Suppressor macrophage treated with lipopolysaccharide for 1 hour (primary cell): ENCODE data around the gene EXT2.

Experiments
- DNase-seq, 3 donors: peaks; one replicate each; pipeline ENCODE4 v3.0.0-alpha.2; 2020 to 2022

The EXT2 gene

DNA sequence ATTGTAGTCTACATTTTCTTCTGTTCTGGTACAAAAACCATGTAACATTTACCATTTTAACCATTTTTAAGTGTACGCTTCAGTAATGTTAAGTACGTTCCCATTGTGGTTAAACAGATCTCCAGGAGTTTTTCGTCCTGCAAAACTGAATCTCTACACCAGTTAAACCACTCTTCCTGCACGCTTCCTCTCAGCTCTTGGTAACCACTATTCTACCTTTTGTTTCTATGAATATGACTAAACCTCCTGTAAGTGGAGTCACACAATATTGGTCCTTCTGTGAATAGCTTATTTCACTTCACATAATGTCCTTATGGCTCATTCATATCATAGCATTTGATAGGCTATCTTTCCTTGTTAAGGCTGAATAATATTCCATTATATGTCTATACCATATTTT, 7.1 kb upstream of the EXT2 start:
- DNase-seq = no peak

DNA sequence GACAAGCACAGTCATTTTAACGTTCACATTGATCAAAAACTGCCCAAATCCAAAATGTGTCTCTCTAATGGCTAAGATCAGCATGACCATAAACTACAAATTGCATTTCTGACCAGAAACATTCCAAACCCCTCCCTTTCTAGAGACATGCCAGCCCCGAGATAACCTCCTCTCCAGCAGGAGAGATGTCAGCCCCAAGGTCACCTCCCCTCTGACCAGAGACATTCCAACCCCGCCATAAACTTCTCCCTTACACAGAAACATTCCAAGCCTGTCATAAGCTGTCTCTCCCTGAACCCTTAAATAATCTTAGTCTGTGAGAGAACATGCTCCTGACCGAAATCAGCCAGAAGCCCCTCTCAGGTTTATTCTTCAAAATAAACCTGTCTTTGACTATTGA, 6.6 kb upstream of the EXT2 start:
- no peak for DNase-seq

DNA sequence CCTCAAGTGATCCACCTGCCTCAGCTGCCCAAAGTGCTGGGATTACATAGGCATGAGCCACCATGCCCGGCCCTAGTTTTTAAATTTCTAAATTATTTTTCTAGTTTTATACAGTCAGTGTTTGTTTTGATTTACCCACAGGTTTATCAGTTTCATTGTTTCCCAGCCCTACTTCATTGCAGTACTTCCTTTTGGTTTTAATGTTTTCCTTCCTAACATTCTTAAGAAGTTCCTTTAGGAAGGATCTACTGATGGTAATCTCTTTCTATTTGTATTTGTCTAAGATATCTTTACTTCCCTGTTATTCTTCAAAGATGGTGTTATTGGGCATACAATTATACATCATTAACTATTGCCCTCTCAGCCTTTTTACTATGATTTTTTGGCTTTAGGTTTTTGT, 4.9 kb upstream of the EXT2 start:
- DNase-seq = no peak

DNA sequence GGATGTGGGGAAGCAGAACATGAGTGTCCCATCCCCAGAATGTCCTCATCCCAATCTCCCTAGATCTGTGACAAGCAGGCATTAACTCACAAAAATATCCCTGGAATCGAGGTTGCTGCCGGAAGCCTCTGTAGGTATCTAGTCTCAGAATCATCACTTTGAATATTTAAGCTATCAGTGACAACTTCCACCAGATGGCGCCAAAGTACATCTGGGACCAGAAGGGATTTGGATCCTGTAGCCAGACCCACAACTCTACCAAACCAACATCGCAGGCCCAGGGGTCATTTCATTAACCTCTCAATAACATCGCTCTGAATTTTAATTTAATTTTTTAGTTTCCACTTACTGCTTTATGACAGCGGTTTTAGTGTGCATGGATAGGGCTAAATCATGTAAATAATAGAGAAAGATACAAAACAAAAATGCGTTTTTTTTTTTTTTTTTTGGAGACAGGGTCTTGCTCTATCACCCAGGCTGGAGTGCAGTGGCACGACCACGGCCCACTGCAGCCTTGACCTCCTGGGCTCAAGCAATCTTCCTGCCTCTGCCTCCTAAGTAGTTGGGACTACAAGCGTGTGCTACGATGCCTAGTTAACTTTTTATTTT, 1.1 kb upstream of the EXT2 start:
- DNase-seq = peak; percentile 92 to 95 (median 94)

DNA sequence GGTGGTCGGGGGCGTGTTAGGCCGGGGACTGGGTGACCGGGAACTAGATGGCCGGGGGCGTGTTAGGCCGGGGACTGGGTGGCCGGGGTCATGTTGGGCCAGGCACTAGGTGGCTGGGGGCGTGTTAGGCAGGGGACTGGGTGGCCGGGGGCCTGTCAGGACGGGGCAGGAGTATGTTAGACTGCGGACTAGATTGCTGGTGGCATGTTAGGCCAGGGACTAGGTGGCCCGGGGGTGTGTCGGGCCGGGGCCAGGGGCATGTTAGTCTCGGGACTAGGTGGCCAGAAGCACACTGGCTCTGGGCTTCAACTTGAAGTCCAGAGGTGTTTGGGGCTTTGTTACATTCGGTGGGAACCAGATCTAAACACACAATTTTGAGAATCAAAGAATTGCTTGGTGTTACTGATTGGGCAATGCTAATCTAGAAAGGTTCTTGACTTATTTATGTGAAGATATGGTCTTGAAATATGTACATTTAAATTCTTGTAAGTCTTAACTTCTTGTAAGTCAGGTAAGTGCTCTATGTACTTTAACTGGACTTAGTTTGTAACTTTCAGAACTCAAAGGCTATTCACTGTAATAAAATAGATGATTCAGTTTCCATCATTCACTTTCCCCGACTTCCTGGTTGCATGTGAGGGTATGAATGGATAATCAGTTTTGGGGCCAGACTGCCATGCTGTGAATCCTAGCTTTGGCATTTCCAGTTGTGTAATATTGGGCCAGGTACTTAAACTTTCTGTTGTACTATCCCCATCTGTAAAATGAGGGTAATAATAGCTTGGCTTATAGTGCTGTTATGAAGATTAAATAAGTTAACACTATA, 1.1 kb downstream of the EXT2 start:
- DNase-seq = peak in 1 of 3 donors; percentile 14

DNA sequence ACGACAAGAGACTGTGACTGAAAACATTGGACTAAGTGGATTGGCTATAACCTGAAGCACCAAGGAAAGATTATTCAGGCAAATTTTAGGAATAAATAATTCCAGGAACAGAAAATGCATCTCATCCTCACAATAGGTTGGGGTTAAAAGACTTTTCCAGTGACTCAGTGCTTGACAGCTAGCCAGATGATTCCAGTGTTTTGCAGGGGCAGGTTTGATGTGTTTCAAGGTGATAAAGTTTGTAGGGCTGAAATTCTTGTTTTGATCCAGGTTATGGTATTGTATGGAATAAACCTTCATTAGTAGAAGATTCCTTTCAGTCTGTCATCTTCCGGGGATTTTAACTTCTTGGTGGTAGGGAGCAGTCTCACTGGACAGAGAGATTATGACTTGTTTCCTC, 2.3 kb downstream of the EXT2 start:
- no peak for DNase-seq

DNA sequence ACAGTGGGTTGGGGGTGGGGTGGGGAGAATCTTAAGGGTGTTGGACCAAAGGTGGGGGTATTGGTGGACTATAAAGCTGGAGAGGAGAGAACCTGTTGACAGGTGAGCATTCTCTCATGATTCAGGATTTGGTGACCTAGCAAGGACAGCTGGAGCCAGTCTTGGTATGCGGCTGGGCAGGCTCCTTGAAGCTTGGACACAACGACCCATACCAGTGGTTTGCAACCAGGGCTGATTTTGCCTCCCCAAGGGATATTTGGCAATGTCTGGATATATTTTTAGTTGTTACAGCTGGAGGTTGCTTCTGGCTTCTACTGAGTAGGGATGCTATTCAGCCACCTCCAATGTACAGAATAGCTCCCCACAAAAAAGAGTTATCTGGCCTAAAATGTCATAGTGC, 5.6 kb downstream of the EXT2 start:
- no peak for DNase-seq

DNA sequence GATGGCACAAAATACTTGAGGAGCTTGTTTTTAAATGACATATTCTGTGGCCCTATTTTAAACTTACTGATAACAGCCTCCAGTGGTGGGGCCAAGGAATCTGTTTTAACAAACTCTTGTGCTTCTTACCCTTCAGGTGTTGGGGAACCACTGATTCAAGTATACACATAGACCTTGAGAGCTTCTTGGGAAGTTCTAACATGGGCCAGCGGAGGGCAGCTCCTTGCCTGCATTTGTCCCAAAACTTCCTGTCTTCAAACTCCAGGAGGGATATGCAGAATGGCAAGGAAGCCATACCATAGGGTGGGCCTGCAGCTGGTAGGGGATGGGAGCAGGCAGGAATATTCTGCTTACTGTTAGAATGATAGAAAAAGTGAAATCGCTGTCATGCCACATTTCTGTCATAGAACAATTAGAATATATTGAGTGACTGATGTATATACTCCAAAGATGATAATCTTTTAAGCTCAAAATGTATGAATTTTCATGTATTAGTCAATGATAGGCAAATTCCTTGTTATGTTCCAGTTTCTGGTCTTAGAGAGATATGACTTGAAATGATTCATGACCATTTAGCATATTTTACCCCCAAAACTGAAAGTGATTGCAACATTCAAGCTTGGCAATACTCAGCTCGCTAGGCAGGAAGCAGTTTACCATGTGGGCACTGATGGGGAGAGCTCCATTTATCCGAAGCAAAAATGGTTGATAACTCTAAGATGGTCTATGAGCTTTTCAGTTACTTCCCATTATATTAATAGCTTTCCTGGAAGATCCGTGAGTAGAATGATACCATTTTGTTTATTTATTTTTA, 9.2 kb downstream of the EXT2 start:
- DNase-seq = peak; percentile 56 to 82 (median 66)

DNA sequence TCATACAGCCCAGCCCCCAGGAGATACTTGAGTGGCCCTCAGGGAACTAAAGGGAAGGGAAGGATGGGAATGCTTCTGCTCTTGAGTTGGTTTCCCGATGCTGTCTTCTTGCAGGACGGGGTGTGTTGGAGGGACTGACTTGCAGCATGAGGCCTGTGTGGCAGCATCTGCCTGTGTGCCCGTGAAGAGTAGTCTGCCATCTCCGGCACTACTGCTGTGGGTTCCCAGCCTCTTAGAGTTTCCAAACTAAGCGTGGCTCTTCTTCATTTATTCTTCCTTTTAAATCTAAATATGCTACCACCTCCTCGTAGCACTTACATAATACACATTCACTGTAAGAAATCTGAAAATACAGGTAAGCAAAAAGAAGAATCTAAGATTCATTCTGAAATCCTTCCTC, 12.8 kb downstream of the EXT2 start:
- no peak for DNase-seq

DNA sequence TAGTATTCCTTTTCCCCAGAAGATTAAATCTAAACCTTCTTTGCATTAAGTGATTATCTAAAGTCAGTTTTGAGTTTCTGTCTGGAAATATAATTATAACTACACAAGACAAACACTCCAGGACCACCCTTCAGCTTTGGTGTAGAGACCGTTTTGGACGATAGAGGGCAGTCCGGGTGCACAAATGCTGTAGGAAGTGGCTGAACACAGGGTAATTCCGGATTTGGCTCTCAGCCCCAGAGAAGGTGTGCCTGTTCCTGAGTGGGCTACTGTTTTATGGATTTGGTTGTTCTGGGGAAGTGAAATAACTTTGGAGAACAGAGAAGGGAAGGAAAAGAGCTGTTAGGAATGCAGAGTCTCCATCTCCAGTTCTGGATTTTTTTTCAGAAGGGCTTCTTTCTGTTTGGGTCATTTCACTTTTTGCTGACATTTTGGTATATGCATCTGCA, 14.8 kb downstream of the EXT2 start:
- DNase-seq = peak; percentile 63 to 71 (median 66)

DNA sequence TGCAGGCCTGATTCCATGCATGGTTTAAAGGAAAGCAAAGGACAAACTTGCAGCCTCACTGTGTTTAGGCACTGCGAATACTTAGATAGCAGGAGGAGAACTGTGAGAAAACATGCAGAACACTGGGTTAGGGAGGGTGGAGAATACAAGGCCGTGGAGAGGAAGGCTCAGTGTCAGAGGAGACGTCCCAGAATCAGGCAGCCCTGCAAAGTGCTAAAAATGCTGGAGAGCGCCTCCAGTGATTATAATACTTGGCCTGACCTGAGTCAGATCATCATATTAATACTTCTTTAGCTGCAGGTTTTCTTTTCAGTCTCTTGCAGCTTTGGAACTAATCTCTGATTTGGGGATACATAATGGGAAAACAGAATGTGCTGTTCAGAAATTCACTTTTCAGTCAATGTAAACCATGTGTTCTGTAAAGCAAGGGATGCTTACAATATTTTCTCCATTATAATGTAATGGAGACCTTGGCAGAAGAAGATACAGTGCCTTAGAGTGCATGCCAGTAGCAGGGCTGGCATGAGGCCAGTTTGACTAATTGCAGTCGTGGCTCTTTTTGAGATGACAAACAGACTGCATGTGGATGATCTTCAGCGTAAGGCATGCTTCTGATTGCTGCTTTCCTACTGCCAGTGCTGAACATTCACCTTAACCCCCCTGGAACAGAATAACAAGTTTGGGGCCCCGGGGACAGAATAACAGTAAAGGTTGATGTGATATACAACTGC, 16.8 kb downstream of the EXT2 start:
- DNase-seq = no peak

DNA sequence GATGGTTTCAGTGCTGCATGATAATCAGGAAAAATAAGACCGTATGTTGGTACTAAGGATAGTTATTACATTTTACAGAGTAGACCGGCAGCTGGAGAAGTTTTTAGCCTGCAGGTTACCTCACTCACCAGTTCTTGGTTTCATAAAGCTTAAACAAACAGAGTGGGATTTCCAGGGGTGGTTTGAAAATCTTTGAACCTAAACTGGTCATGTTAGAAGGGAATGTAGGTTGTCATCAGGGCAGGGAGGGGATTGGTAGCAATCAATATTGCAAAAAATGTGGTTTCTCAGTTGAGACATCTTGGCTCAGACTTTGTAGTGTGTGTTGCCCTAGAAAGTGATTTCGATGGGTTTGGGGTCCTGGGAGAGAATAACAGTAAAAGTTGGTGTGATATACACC, 17.5 kb downstream of the EXT2 start:
- no peak for DNase-seq

DNA sequence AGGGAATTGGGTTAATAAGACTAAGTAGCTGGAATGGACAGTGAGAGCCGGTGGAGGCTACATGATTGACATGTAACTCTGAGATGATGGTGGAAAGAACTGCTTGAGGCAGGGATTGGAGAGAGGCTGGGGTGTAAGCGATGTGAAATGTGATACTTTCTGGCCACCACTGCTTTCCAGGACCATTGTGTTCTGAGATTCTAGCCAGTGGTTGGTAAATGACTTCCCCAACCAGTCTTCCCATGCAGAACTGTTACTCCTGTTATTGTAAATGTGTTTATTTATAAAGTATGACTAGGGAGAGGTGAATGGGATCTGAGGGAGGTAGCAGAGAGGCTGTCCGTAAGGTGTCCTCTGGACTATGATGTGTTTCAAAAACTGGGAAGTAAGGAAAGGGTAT, 18.1 kb downstream of the EXT2 start:
- DNase-seq = no peak

DNA sequence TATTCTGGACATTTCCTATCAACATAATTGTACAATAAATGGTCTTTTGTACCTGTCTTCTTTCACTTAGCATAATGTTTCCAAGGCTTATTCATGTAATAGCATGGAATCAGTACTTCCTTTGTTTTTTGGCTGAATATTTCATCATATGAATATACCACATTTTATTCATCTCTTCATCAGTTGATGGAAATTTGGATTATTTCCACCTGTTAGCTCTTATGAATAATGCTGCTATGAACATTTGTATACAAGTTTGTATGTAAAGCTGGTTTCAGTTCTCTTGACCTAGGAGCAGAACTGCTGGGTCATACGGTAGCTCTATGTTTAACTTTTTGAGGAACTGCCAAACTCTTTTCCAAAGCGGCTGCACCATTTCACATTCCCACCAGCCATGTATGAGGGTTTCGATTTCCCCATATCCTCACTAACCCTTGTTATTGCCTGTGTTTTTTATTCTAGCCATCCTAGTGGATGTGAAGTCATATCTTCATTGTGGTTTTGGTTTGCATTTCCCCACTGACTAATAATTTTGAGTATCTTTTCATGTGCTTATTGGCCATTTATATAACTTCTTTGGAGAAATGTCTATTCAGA, 20.9 kb downstream of the EXT2 start:
- DNase-seq = peak; percentile 71 to 88 (median 75)

DNA sequence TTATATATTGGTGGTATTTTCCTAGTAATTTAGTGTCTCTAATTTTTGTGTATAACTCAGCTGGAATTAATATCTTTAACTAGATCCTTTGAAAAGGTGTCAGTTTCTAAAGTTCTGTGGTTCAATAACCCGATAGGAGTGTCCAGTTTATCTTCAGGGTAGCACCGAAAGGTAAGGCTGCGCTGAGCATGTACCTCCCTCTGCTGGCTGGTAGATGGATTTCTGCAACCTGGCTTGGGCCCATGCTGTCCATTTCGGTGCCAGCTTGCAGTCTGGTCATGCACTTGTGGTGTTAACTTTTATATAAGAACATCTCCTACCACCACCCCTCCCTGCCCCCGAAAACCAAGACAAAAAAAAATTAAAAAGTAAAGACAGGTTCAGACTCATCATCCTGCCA, 24.7 kb downstream of the EXT2 start:
- DNase-seq = no peak

DNA sequence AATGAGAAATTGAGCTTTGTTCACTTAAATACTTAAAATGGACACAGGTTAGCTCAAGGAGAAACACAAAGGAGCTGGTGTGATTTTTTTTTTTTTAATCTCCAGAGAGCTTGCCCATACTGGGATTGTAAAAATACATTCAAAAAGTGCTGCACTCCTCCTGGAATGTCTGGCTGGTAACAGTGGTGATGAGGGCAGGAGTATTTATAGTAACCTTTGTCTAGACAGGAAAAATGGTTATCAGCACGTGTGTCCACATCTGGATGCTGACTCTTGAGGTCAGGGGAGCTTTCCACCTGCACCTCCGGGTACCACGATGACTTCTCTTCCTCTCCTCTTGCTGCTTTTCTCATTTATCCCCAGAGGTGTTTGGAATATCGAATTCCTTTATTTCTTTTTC, 30.1 kb downstream of the EXT2 start:
- no peak for DNase-seq

DNA sequence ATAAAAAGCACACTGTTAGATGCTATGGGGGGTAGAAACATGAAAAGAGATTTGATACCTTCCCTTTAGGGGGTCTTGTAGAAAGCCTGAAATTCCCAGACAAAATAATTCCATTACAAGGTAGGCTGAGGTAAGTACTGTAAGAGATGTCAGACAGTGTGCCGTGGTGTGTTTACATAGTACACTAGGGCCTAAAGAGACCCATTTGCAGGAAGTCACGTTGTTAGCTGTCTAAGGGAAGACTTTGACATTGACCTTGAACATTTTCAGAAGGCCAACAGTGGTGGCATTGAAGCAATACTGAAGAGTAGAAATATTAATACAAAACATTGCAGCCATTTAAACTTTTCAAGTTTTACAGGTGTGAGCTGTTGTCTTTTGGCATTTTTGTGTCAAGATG, 30.8 kb downstream of the EXT2 start:
- DNase-seq = no peak

DNA sequence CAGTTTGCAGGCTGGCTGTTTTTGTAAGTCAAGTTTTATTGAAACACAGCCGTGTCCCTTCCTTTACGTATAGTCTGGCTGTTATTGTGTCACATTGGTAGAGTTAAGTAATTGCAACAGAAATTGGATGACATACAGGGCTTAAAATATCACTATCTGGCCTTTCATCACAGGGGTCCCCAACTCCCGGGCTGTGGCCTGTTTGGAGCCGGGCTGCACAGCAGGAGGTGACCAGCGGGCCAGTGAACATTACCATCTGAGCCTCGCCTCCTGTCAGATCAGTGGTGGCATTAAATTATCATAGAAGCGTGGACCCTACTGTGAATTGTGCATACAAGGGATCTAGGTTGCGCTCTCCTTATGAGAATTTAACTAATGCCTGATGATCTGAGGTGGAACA, 31.7 kb downstream of the EXT2 start:
- DNase-seq = no peak

DNA sequence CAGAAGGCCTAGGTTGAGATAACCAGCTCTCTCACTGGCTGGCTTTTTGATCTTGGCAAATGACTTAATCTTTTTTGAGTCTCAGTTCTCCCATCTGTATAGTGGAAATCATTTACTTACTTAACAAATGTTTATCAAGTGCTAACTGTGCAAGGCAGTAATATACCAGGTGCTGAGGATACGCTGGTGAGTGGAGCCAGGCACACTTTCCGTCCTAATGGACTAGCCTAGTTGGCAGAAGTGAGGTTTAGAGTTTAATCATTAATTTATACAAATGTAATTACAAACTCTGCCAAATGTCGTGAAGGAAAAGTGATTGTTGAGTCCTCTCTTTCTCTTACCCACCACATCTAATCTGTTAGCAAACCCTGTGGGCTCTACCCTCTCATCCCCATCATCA, 33.3 kb downstream of the EXT2 start:
- DNase-seq = no peak

DNA sequence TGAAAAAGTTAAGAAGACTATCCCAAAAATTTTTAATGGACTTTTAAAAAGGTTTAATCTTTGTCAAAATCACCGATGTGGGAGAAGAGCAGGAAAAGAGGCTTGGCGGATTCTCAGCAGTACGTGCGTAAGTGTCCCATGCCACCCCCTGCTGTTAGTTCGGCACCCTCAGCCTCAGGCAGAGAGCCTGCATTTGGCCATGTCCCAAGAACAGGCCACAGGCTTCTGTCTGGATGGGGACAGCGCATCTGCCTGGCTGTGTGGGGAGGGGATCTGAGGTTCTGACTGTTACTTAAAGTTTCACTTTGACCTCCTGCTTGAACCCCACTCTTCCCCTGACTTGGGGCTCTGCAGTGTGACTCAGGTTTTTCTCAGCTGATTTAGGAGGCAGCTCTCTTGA, 35.3 kb downstream of the EXT2 start:
- DNase-seq = no peak

DNA sequence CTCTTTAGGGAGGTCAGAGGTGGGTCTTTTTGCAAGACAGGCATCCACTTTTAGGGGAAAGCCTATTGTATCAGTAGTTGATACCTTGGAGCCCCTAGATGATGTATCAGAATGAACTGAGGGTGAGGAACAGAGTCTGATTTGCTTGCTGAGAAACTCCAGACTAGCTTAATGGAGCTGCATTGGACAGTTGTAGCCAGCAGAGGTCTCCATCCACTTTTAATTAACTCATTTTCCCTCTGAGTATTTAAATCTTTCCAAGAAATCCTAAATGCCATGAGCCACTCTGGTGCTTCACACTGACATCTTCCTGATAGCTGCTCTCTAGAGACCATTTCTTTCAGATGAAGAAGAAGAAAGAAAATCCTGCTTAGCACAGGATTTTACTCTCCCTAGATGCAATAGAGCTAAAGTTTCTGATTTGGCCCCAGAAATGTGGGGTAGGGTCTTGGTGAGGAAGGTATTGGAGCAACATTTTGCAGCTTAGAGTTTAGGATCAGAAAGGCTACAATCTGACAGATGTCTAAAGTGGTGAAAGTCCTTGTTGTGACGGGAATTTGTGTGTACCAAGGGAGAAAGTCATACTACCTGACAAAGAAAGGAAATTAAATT, 38.0 kb downstream of the EXT2 start:
- DNase-seq = peak in 2 of 3 donors; percentile 29 to 35

DNA sequence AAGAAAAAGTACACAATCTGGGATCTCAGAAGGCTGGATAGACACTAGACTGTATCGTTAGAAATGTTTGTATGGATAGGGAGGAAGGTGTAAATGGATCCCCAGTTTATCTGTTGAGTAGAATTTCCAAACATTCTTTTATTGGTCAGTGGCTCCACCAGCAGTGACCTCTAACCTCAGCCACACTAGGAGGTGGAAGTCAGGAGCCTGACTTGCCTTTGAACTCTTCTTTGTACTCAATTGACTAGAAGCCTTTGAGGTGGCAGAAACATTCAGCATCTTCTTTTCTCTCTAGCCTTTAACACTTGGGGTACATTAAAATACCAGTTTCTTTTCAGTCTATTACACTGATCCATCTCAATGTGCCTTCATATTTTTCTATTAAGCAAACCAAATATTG, 39.1 kb downstream of the EXT2 start:
- no peak for DNase-seq
